DMS153 (cell line): Measurements from ENCODE around the gene HS3ST5.
"Not testable (repeated sequence)": the region's sequence is repeated elsewhere in the genome, so short reads cannot be mapped to it uniquely, and the experiment has no call there.

Source experiments
- DNase-seq: peaks from one replicate; lab custom pipeline; 2025; lab: John Stamatoyannopoulos, UW

HS3ST5 gene

DNA sequence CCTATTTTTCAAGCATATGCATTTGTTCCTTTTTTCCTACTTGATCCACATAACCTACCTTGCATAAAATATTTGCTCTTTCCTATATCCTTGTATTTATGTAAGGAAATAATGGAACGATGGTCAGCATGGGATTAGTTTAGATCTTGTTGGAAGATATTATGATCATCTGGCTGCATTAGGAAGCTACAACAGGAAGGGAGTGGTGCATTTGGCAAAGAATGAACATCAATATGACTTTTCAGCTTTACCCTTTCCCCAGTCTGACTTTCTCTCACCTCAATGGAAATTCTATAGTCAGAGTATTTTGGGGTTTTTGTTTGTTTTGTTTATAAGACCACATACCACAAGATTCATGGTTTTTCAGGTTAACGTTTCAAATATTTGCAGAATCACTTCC lies 66.0 kb downstream of the HS3ST5 start:
- DNase-seq, result no peak

DNA sequence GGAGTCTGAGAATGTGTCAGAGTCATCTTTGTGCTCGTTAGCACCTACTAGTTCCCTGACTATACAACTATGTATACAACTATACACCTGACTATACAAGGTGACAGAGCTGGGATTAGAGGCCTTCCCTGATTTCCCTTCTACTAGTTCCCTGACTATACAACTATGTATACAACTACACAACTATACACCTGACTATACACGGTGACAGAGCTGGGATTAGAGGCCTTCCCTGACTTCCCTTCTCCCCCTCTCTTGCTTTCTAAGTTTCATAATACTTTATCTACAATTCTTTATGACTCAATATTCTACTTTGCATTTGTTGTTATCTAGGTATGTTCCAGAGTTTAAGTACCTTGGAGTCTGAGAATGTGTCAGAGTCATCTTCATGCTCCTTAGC lies 68.0 kb downstream of the HS3ST5 start:
- DNase-seq, result no peak

DNA sequence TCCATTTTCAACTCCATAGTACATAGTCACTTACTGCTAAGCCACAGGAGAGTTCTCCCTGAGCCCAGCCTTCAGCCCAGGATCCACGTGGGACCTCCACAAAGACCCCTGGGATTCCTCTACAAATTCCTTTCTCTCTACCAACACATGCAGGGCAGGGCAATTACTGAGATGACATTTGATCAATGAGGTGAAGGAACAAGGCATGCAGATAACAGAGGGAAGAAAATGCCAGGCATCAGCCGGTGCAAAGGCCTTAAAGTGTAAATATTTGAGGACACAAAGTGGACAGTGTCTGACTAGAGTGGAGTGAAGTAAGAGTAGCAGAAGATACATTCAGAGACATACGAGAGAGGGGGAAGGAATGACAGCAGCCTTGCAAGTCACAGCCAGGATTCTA lies 70.2 kb downstream of the HS3ST5 start:
- no peak for DNase-seq

DNA sequence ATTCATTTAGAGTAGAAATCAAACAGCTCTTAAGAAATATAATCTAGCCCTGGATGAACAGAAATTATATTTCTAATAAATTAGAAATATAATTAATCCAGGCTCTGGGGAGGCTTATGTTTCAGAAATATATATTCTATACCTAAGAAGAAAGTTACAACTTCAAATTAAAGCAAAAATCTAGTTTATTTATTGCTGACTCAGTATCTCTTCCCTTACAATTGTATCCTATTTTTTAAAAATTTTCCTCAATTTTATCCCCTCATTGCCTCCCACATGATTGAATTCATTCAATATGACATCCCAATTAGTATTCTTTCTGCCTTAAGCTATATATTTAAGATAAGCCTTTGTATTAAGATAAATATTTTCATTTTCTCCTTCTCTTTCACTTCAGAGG lies 71.4 kb downstream of the HS3ST5 start:
- no peak for DNase-seq

DNA sequence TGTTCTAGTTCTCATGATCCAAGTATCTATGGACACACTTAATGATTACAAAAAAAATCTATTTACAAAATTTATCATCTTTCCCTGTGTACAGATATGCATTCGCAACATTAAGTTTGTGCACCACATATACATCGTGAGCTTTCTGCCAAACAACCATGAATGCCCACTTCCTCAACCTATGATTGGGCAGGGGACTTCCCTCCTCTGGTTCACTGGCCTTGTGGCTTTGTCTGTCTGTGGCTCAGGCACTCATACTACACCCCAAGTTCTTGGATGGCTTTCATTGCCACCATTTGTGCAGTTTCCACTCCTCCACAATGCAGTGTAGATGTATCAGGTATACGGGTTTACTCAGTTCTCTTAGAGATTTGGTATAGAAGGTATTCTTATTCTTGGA lies 74.9 kb downstream of the HS3ST5 start:
- no peak for DNase-seq

DNA sequence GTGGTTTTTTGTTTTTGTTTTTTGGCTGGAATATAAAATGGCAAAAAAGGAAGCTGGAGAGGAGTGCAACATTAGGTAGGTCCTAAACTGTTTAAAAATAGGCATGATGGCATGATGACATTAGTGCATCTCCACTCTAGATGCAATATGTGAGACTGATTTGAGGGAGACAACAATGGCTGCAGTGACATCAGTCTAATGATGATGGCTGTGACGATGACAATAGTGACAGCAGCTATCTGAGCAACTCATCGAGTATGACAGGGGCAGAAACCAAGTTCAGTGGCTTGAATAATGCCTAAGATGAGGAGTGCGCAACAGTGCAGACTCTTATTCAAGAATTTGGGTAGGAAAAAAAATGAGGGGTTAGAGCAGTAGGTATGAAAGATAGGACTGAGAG lies 82.0 kb downstream of the HS3ST5 start:
- DNase-seq, result no peak

DNA sequence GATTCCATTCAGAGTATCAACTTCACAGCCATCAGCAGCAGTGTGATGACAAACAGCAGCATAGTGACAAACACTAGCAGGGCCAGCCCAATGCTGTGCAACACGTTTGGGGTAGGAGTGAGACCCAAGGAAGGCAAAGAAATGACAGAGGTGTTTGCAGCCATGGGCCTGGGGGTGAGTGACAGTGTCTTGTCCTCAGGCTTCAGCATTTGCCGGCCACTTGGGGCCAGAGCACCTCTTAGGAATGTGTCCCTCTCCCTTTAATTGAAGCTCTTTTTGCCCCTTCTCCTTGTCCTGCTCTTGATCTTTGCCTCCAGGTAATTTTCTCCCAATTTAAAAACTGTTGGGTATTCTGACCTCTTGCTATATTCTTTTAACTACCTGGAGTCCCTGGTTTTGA lies 84.4 kb downstream of the HS3ST5 start:
- no peak for DNase-seq

DNA sequence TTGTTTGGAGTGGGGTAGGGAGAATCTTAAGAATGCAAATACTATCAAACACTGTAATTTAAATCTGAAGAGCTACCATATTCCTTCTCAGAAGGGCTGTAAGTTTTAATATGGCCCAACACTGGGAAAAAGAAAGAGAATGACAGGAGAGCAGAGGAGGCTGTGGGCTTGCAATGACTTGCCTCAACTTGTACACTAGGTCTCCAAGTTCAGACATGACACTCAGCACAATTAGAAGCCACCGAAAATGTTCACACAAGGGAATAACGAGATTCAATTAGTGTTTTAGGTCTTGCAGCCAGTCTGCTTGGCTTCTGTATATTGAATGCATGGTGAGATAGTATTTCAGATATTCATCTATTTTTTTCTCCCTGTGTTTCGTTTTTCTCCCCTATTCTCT lies 89.4 kb downstream of the HS3ST5 start:
- DNase-seq, result no peak

DNA sequence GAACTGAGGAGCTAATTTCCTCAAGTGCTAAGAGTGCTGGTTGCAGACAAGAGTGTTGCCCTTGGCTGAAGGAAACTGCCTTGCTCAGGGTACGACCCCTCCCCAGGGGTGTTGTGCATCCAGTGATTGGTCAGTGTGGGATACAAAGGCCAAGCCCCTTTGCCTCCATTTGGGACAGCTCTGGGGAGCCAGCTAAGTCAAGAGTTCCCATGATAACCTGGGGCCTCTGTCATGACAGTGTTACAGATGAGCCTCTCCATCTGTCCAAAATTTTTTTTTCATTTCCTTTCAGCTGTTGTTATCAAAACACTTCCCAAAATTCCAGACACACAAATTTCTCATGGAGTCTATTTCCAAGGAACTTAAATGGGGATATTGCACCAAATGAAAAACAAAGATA lies 93.3 kb downstream of the HS3ST5 start:
- no peak for DNase-seq

DNA sequence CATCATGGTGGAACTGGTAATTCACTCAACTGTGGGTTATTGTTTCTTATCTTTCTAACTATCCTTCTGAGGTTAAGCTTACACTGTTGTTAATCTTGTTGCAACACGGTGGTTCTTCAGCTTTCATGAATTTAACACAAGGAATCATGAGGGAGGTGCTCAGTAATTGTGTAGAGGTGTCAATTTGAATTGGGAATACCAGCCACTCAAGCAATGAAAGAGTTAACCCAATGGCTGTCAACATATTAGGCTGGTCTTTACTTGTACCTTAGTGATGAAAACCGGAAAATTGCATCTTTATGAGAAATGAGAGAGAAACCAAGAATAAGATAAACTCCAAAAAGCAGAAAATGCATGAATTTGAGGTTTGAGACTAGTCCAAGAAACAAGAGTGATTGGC lies 95.7 kb downstream of the HS3ST5 start:
- no peak for DNase-seq

DNA sequence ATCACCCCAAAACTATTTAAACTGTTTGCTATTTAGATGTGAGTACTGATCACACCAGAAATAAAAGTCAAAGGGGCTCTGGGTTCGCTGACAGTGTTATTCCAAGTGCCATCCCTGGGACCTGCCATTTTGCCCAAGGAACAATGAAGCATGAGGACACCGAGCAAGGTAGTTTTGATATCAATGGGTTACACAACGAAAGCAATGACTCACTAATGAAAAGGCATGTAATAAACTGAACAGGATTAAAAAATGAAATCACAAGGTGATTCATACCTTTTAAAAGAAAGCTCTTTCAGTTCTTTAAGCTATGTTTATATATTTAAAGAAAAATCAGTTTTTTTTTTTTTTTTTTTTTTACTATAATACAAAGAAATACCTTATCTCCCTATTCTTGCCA lies 102.0 kb downstream of the HS3ST5 start:
- DNase-seq, result no peak

DNA sequence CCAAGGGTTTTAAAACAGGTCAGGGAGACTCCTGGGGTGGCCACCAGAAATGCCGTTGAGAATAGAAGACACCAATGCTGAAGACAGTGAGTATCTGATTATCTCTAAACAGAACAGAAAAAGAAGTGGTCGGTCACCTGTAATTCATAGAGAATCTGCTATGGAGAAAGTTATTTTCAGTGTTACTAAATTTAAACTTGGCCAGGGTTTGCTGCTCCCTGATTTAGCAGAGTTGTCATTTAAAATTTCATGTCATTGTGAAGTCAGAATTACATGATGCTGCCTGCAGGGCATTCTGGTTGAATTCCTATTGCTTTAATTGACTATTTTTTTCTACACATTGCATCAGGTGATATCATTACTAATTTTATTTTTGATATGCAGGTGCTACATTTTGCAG lies 114.1 kb downstream of the HS3ST5 start:
- DNase-seq, result no peak

DNA sequence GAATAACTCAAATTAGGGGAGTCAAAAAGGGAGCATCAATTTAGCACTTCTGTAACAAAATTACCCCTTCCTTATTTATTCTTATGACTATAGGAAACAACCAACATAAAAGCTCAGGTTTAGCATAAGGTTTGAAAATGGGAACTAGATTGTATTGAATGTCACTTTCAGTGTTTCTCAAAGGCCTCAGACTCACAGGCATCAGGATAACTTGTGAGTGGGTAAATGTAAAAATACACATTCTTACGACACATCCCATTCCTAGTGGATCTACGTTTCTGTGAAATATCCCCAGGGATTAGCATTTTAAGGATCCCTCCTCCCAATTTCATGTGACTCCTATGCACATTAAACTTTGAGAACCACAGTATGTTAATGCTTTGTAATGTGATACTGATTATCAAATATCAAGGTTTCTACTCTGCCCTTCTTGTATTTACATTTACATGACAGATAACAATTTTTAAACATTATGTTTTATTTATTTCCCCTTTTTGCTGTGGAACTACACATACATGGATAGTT lies 114.8 kb downstream of the HS3ST5 start:
- no peak for DNase-seq

DNA sequence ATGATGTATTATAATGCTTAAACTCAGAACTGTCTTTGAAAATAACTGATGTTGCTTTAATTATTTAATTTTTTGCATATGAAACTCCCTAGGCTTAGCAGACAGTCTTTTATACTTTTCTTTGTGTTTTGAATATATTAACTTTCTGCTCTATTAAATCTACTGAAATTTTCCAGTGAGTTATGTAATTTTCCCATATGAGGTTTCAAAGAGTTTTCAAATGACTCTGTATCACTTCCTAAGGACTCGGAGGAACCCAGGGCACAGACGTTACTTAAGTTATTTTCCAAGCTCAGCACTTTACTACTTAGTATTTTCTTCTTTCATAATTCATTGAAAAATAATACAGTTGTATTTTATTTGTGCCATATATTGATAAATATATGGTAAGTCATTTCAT lies 122.6 kb downstream of the HS3ST5 start:
- DNase-seq, result no peak

DNA sequence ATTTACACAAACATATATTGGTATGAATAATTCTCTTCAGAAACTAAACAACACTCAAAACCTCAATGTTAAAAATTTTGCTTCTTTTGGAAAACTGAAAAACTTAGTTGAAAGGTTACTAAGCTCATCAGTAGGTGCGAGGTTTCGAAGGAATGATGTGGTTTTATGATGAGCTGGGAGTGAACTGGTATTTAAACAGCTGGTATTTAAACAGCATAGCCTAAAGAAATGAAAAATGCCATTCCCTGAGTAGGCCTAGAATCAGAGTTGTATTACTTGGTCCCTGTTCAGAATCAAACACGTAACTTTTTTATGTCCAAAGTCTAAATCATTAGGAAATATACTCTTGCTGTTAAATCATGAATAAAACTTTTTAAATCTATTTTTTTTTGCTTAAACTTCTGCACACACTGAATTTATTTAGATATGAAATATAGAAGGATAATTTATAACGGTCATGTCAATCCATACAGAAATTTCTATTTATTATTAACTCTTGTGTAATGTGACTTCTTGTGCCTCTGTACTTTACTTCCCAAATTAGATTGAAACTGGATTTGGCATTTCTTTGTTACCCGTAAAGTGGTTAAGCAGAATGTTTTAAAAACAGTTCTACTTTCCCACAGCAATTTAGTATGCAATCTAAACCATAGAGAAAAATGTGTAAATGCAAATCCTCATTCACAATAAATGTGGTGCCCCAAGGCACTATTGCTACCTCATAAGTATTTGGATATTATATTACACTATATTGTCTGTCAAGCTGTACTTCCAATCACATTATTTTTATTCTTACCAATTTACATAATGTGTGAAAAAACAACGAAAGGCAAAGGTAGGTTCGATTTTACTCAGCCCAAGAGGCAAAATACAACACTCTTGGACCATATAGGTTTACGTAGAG lies 124.1 kb downstream of the HS3ST5 start:
- DNase-seq, result no peak

DNA sequence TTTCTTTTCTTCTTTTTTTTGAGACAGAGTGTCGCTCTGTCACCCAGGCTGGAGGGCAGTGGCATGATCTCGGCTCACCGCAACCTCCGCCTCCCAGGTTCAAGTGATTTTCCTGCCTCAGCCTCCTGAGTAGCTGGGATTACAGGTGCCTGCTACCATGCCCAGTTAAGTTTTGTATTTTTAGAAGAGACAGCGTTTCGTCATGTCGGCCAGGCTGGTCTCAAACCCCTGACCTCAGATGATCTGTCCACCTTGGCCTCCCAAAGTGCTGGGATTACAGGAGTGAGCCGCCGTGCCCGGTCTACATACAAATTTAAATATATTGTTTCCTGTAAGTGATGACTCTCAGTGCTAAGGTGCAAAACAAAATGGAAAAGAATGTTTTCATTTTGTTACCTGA lies 124.8 kb downstream of the HS3ST5 start:
- DNase-seq, result not testable (repeated sequence)

DNA sequence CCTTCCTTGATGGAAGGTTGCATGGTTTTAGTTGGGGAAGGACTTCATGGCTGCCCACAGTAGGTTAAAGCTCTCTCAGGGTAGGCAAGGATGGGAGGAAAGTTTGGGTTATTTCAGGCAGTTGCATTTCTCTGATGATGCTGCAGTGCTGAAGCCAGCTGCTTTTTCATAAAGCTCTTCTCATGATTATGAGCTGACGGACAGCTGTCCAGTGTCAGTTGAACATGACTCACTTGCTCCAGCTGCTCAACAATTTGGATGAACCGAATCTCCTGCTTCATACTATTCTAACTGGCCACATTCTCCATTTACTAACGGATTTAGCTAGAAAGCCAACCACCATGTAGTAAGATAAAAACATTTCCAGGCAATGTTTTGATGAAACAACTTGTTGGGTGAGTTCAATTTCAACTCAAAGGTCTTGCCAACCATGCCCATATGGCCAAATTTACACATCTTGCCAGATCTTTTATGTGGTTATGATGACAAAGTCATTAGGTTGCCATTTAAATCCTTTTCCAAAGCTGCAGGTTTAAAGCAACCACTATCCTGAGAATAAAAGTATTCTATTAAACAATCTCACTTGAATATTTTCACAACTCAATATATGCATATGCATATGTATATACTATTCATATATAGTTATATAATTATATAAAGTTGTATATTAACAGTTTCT lies 125.9 kb downstream of the HS3ST5 start:
- DNase-seq, result no peak

DNA sequence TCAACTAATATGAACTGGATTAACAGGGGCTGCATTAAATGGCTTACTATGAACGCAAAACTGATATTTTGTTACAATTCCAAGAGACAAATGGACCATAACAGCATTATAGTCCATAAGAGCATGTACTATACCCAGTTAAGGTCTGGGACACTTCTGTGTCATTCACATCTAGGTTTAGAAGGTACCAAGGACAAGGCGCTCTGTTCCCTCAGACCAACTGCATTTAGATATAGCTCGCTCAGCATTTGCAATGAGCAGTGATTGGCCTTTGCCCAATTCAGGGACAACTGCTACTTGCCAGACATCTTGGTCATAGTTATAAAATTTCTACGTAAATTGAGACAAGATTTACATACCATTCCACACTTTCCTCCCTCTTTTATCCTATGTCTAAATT lies 132.4 kb downstream of the HS3ST5 start:
- DNase-seq, result no peak

DNA sequence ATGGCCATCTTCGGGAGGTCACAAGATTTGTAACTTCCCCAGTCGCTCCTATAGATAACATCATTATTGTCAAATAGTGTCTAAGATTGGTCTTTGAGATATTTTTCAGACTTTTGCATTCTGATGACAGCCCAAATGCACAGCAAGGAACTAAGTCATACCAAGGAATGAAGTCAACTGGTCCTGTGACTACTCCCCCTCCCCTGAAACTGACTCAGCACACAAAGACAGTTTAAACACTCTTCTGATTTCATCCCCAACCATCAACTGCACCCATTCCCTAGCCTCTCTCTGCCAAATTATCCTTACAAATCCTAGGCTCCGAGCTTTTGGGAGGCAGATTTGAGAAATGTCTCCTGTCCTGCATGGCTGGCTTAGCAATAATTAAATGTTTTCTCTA lies 139.4 kb downstream of the HS3ST5 start:
- no peak for DNase-seq

DNA sequence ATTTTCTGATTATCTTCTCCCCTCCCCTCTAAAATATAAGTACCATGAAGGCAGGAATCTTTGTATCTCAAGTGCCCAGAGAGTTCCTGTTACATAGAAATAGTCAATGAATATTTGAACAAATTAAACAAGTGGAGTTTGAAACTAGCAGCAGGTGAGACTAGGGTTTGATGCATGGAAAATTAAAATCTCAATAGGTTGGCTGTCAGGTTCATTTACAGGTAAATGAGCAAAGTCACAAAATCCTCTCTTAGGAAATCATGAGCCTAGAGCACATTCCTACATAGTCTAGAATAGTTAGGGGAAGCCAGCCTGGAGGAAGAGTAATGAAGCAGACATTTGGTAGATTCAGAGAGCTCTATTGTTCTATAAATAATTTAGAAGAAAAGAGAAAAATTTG lies 140.4 kb downstream of the HS3ST5 start:
- DNase-seq, result no peak

DNA sequence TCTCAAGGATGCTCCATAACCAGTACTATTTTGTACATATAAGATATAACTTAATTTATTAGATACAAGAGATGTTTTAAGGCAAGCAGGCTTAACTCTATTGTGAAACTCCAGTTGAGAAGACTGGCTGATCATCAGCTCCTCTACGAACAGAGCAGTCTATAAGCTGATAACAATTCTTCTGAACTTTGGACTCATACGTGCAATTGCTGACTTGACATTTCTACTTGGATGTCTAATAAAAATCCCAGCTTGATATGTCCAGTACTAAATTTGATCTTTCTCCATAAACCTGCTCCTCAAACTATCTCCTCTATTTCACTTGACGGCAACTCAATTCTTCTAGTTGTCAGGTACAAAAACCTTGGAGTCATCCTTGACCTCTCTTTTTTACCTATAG lies 141.9 kb downstream of the HS3ST5 start:
- no peak for DNase-seq

DNA sequence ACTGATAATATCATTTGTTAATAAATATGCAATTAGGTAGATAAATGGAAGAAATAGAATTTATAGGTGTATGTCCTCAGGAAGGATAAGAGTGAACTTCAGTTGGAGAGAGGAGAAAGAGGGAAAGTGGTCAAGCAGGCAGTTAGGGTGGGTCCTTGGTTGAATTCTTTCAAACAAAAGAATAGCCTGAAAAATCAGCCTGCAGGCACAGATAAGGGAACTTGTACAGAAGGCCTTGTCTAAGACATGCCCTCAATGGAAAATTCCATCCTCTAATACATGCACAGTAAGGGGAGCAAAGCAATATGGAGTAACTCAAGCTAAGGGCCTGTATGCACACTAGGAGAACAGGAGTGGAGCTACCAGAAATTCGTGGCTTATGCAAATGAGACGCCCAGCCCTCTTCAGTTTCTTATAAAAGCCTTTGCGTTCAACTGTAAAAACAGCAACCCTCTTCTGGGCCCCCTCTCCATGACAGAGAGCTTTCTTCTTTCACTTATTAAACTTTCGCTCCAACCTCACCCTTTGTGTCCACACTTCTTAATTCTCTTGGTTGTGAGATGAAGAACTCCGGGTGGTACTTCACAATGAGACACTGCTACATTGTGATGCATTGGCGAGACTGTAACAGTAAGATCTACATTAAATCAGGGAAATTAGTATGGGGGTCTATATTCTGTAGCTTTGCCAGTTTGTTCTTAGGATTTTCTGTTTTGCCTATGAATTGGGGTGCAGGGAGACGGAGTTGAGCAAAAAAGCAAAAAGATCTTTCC lies 147.0 kb downstream of the HS3ST5 start:
- no peak for DNase-seq

DNA sequence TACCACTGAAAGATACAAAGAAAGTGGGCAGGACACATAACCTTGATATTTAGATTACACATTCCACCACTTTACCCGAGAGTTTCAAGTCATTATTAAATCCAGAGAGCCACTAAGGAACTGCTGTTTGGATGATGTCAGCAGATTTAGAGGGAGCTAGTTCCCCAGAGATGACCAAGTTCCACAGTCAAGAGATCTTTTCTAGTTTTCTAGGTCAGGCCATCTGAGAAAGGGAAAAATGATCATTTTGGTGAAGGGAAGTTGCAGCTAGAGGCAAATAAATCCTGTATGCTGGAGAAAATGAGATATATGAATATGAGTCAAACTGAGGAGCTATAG lies 147.8 kb downstream of the HS3ST5 start:
- DNase-seq, result no peak
